AG09309 (cell line): ENCODE measurements around the gene CHCHD6.

Experiments
- DNase-seq: peaks from one replicate; pipeline ENCODE4 v3.0.0-alpha.2; 2010; ENCODE audit warnings: low read depth
- H3K4me3 ChIP-seq: 2 replicates; pipeline ENCODE4 v1.5.1; 2011; ENCODE audit warnings: mild to moderate bottlenecking, low read depth, low read length, moderate library complexity; ENCODE audit not compliant: control insufficient read depth
- CTCF ChIP-seq: IDR thresholded peaks from 2 replicates; pipeline ENCODE4 v1.5.1; 2011; ENCODE audit warnings: mild to moderate bottlenecking, low read depth, low read length, inconsistent platforms; ENCODE audit not compliant: insufficient read depth, control insufficient read depth; ENCODE audit errors: missing control alignments

Gene CHCHD6

GRCh38 chr3:126704494-126705214 lies 614 bp downstream of the CHCHD6 start:
- TF ChIP-seq CTCF, result no peak
- peak overlapping the region; percentile 58 for H3K4me3 ChIP-seq
- DNase-seq, result no peak

GRCh38 chr3:126706631-126707030 lies 2.6 kb downstream of the CHCHD6 start:
- no peak for DNase-seq
- TF ChIP-seq CTCF, result no peak

GRCh38 chr3:126711121-126711760 lies 7.2 kb downstream of the CHCHD6 start:
- H3K4me3 ChIP-seq, result no peak overlapping the region
- peak; percentile 33 for DNase-seq
- peak; percentile 5 for TF ChIP-seq CTCF

More at GRCh38 chr3:126706631-126707030, 2.6 kb downstream of the CHCHD6 start:
- H3K4me3 ChIP-seq, result no peak overlapping the region

- no peak for TF ChIP-seq CTCF
- no peak overlapping the region for H3K4me3 ChIP-seq
- no peak for DNase-seq
These were observed 9.2 kb downstream of the CHCHD6 start for GRCh38 chr3:126713199-126713598.

- no peak overlapping the region for H3K4me3 ChIP-seq
- TF ChIP-seq CTCF, result no peak
- DNase-seq, result no peak
These were observed 10.3 kb downstream of the CHCHD6 start for GRCh38 chr3:126714276-126714900.

- no peak overlapping the region for H3K4me3 ChIP-seq
- DNase-seq, result no peak
- no peak for TF ChIP-seq CTCF
These were observed 10.9 kb downstream of the CHCHD6 start for GRCh38 chr3:126714921-126715320.
